ENCODE measurements around the gene IL16. TPM values are rescaled to one million over a fixed set of nuclear protein-coding genes. Genes with fewer than 3 reads are reported as not detected.

The IL16 gene
- total and polyA plus RNA-seq, 4 donors = 1.9 to 6.9 (median 4.4) TPM

DNA sequence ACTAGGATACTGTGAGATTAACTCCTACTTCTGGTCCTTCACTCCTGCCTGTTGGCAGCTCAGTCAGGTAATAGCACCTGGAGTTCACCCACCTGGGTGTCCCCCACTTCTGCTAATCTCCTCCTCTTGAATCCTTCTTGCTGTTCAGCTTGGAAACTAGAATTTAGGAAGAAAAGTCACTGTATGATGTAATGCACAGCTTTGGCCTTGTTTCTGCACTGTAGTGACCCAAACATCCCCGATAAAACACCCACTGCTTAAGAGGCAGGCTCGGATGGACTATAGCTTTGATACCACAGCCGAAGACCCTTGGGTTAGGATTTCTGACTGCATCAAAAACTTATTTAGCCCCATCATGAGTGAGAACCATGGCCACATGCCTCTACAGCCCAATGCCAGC, 102.5 kb downstream of the IL16 start:
- 75% methylated on average over 3 of the region's 3 CpGs for WGBS
- H3K36me3 ChIP-seq (ENCODE audit: control insufficient read depth in 4 of 4, insufficient read depth in 3 of 4, low read depth in 1 of 4, low read length in 3 of 4) = peaks cover 0 to 2% (median 0%) of the 10 kb centered on the region in 4 donors
- H3K27me3 ChIP-seq (ENCODE audit: control insufficient read depth in 4 of 4, insufficient read depth in 4 of 4, low read length in 3 of 4) = no peaks in the 10 kb centered on the region
- TF ChIP-seq HNF4A (conservative IDR thresholded peaks at IDR 0.05) = no peak
- TF ChIP-seq GABPA (IDR thresholded peaks at IDR 0.05 in 1 of 2, conservative IDR thresholded peaks at IDR 0.05 in 1 of 2) = no peak
- TF ChIP-seq JUND (IDR thresholded peaks at IDR 0.05) = no peak
- TF ChIP-seq, protein P1, sequence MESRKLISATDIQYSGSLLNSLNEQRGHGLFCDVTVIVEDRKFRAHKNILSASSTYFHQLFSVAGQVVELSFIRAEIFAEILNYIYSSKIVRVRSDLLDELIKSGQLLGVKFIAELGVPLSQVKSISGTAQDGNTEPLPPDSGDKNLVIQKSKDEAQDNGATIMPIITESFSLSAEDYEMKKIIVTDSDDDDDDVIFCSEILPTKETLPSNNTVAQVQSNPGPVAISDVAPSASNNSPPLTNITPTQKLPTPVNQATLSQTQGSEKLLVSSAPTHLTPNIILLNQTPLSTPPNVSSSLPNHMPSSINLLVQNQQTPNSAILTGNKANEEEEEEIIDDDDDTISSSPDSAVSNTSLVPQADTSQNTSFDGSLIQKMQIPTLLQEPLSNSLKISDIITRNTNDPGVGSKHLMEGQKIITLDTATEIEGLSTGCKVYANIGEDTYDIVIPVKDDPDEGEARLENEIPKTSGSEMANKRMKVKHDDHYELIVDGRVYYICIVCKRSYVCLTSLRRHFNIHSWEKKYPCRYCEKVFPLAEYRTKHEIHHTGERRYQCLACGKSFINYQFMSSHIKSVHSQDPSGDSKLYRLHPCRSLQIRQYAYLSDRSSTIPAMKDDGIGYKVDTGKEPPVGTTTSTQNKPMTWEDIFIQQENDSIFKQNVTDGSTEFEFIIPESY (IDR thresholded peaks at IDR 0.05) = no peak
- TF ChIP-seq, protein P2, sequence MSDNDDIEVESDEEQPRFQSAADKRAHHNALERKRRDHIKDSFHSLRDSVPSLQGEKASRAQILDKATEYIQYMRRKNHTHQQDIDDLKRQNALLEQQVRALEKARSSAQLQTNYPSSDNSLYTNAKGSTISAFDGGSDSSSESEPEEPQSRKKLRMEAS (IDR thresholded peaks at IDR 0.05) = no peak
- TF ChIP-seq, protein P3, sequence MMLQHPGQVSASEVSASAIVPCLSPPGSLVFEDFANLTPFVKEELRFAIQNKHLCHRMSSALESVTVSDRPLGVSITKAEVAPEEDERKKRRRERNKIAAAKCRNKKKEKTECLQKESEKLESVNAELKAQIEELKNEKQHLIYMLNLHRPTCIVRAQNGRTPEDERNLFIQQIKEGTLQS (IDR thresholded peaks at IDR 0.05) = no peak
- TF ChIP-seq, protein P4, sequence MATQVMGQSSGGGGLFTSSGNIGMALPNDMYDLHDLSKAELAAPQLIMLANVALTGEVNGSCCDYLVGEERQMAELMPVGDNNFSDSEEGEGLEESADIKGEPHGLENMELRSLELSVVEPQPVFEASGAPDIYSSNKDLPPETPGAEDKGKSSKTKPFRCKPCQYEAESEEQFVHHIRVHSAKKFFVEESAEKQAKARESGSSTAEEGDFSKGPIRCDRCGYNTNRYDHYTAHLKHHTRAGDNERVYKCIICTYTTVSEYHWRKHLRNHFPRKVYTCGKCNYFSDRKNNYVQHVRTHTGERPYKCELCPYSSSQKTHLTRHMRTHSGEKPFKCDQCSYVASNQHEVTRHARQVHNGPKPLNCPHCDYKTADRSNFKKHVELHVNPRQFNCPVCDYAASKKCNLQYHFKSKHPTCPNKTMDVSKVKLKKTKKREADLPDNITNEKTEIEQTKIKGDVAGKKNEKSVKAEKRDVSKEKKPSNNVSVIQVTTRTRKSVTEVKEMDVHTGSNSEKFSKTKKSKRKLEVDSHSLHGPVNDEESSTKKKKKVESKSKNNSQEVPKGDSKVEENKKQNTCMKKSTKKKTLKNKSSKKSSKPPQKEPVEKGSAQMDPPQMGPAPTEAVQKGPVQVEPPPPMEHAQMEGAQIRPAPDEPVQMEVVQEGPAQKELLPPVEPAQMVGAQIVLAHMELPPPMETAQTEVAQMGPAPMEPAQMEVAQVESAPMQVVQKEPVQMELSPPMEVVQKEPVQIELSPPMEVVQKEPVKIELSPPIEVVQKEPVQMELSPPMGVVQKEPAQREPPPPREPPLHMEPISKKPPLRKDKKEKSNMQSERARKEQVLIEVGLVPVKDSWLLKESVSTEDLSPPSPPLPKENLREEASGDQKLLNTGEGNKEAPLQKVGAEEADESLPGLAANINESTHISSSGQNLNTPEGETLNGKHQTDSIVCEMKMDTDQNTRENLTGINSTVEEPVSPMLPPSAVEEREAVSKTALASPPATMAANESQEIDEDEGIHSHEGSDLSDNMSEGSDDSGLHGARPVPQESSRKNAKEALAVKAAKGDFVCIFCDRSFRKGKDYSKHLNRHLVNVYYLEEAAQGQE (IDR thresholded peaks at IDR 0.05) = no peak
- no peak for TF ChIP-seq RAD21 (IDR thresholded peaks at IDR 0.05)
- TF ChIP-seq RXRA (IDR thresholded peaks at IDR 0.05) = no peak
- TF ChIP-seq EGR1 (IDR thresholded peaks at IDR 0.05; ENCODE audit: low read depth in 2 of 2) = no peak
- TF ChIP-seq FOXA2 (IDR thresholded peaks at IDR 0.05) = no peak
- no peak for TF ChIP-seq FOXA1 (IDR thresholded peaks at IDR 0.05)
- TF ChIP-seq SP1 (IDR thresholded peaks at IDR 0.05) = no peak
- TF ChIP-seq, protein P5, sequence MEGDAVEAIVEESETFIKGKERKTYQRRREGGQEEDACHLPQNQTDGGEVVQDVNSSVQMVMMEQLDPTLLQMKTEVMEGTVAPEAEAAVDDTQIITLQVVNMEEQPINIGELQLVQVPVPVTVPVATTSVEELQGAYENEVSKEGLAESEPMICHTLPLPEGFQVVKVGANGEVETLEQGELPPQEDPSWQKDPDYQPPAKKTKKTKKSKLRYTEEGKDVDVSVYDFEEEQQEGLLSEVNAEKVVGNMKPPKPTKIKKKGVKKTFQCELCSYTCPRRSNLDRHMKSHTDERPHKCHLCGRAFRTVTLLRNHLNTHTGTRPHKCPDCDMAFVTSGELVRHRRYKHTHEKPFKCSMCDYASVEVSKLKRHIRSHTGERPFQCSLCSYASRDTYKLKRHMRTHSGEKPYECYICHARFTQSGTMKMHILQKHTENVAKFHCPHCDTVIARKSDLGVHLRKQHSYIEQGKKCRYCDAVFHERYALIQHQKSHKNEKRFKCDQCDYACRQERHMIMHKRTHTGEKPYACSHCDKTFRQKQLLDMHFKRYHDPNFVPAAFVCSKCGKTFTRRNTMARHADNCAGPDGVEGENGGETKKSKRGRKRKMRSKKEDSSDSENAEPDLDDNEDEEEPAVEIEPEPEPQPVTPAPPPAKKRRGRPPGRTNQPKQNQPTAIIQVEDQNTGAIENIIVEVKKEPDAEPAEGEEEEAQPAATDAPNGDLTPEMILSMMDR (IDR thresholded peaks at IDR 0.05; ENCODE audit: low read depth, low read length, missing input control) = no peak
- TF ChIP-seq TAF1 (conservative IDR thresholded peaks at IDR 0.05) = no peak
- no peak for TF ChIP-seq HNF4G (IDR thresholded peaks at IDR 0.05)
- no peak for TF ChIP-seq YY1 (IDR thresholded peaks at IDR 0.05)
- TF ChIP-seq NR2F2 (IDR thresholded peaks at IDR 0.05) = no peak
- no peaks in the 10 kb centered on the region for H3K9me3 ChIP-seq (ENCODE audit: control insufficient read depth in 4 of 4, low read length in 3 of 4)
- H3K9ac ChIP-seq (ENCODE audit: low read depth in 1 of 2, low read length in 2 of 2) = peak overlapping the region in 1 of 2 donors; percentile 6
- H3K4me1 ChIP-seq (ENCODE audit: control insufficient read depth in 4 of 4, insufficient read depth in 4 of 4, low read length in 3 of 4) = peaks cover 5 to 24% (median 16%) of the 10 kb centered on the region in 4 donors
- H3K4me3 ChIP-seq (ENCODE audit: low read depth in 1 of 3, low read length in 3 of 3) = peak overlapping the region in 1 of 3 donors; percentile 11
- H3K27ac ChIP-seq (ENCODE audit: low read depth in 1 of 2, low read length in 2 of 2) = no peak overlapping the region
- no peak for DNase-seq (ENCODE audit: low spot score)

Measured in liver (tissue), 9 donors.